Fibroblast of mammary gland (primary cell): ENCODE measurements around the gene RHBDF1.

ENCODE experiments used
- DNase-seq: peaks from one replicate; pipeline ENCODE4 v3.0.0-alpha.2; 2010; ENCODE audit warnings: low read depth
- H3K4me3 ChIP-seq: 2 replicates; pipeline ENCODE4 v1.5.1; 2011; ENCODE audit warnings: low read depth, mild to moderate bottlenecking, low read length, moderate library complexity; ENCODE audit not compliant: control insufficient read depth
- TF ChIP-seq, protein P1 (sequence below): conservative IDR thresholded peaks from 2 replicates; pipeline ENCODE4 v1.5.1; 2011; ENCODE audit warnings: low read depth, low read length, inconsistent platforms; ENCODE audit not compliant: control insufficient read depth, insufficient read depth

Gene RHBDF1

DNA sequence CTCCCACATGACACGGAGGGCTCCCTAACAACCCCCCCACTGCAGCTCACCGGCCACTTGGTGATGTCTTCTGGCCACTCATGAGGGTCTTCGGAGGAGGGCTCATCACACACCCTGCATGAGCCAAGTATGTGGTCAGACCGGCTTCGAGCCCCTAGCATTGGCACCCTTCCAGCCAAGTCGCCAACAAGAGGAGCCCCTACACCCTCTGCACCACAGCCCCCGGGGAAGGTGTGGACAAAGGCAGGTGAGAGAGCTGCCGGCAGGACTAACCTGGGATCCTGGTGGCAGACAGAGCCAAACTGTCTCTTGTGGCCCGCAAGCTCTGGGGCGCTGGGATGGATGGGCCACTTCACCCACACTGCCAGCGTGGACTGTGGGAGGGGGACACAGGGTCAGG lies 12.3 kb downstream of the RHBDF1 start:
- no peak for DNase-seq
- TF ChIP-seq, protein P1, sequence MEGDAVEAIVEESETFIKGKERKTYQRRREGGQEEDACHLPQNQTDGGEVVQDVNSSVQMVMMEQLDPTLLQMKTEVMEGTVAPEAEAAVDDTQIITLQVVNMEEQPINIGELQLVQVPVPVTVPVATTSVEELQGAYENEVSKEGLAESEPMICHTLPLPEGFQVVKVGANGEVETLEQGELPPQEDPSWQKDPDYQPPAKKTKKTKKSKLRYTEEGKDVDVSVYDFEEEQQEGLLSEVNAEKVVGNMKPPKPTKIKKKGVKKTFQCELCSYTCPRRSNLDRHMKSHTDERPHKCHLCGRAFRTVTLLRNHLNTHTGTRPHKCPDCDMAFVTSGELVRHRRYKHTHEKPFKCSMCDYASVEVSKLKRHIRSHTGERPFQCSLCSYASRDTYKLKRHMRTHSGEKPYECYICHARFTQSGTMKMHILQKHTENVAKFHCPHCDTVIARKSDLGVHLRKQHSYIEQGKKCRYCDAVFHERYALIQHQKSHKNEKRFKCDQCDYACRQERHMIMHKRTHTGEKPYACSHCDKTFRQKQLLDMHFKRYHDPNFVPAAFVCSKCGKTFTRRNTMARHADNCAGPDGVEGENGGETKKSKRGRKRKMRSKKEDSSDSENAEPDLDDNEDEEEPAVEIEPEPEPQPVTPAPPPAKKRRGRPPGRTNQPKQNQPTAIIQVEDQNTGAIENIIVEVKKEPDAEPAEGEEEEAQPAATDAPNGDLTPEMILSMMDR: no peak
- no peak overlapping the region for H3K4me3 ChIP-seq

DNA sequence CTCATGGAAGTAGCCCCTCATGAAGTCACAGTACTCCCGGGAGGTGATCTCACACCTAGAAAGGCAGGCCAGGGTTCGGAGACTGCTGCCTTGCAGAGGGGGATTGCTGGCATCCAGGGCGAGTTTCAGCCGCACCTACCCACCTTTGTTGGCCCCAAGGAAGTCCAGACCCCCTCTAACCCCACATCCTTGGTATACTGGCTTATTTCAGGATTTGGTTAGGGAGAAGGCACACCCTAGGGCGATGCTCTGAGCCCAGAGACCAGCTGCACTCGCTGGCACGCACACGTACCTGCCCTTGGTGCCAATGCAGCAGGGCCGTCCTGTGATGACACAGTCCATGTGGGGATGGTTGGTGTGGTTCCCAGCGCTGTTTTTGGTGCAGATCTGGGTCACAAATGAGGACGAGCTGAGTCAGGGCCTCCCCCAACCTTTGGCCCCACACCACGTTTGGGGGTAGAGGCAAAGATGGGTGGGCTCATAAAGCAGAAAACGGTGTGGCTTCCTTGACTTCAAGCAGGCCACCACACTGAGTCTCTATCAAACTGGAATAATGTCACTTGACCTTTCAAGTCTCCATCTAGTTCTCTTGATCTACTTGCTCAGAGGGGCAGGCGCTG lies 12.9 kb downstream of the RHBDF1 start:
- no peak overlapping the region for H3K4me3 ChIP-seq
- TF ChIP-seq, protein P1: no peak
- DNase-seq: no peak

DNA sequence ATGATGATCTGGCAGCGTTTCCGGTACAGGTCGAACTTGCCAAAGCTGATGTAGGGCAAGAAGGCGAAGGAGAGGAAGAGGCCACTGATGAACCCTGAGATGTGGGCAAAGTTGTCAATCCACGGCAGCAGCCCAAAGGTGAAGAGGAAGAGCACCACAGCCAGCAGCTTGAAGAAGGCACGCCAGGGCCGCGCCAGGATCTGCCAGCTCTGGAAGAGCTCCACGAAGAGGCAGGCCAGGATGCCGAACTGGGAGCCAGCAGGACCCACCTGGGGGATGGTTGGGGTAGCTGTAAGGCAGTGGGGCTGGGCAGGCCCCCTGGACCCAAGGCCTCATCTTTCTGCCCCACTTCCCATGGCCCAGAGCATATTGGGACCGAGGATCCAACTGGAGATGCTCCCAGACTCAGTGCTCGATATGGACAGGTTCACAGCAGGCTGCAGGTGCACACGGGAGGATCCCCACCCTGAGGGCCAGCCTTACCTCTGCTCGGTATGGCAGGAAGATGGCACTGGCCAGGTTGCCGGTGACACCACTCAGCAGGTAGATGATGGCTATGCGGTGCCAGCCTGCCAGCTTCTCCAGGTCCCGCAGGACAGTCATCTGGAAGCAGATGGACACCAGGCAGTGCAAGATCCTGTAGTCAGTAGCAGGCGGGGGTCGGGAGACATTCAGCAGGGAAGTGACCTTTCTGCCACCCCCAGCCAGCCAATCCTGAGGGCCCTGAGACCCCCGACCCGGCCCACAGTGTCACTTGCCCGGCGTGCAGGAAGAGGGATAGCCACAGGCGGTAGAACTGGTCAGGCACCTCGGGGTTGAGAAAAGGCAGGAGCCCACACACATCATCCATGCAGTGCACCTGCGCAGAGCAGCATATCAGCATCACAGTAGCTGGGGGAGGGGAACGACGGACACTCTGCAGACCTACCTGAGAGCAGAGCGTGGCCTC lies 13.7 kb downstream of the RHBDF1 start:
- DNase-seq: no peak
- H3K4me3 ChIP-seq: no peak overlapping the region
- TF ChIP-seq, protein P1: no peak

DNA sequence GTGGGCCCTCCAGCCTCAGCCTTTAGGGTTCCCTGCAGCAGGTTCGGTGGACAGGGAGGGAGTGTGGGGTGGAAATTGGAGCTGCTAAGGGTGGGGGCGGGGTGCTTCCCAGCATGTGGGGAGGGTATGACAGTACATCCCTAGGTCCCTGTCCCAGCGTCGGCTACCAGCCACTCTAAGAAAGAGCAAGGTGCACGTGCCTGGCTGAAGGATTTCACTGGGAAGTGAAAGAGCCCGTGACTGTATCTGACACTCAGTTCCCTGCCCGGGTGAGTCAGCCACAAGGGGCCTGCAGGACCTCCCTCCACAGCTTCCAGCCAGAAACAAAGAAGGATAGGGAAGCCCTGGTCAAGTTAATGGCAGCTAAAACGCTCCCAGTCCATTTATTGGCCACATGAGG lies 14.7 kb downstream of the RHBDF1 start:
- DNase-seq: peak; percentile 57
- H3K4me3 ChIP-seq: no peak overlapping the region
- TF ChIP-seq, protein P1: no peak

DNA sequence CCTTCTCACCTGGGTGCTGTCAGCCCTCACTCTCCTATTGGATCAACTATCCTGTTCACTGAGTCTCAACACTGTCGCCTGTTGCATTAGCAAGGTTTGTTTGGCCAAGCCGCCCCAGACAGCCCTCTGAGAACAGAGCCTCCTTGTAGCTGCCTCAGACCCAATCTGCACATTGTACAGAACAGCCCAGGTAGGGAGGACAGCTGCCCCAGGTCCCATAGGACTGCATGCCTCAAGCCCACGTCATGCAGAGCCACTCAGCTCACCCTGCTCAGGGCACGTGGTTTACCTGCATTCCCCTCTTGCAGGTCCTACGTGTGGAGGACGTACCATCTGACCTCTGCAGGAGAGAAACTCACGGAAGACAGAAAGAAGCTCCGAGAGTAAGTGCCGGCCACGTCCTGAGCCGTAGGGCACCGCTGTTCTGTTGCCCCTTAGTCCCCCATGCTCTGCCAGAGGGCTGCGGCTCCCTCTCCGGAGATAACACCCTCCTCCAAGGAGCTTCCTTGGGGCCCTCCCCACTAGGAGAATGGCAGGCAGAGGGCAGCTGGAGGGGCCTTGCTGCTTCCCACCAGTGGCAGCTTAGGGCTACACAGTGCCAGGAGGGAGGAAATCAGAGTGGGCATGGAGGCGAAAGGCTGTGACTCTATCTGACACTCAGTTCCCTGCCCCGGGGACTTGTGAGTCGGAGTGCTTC lies 16.1 kb downstream of the RHBDF1 start:
- no peak for DNase-seq
- TF ChIP-seq, protein P1: no peak
- H3K4me3 ChIP-seq: no peak overlapping the region

DNA sequence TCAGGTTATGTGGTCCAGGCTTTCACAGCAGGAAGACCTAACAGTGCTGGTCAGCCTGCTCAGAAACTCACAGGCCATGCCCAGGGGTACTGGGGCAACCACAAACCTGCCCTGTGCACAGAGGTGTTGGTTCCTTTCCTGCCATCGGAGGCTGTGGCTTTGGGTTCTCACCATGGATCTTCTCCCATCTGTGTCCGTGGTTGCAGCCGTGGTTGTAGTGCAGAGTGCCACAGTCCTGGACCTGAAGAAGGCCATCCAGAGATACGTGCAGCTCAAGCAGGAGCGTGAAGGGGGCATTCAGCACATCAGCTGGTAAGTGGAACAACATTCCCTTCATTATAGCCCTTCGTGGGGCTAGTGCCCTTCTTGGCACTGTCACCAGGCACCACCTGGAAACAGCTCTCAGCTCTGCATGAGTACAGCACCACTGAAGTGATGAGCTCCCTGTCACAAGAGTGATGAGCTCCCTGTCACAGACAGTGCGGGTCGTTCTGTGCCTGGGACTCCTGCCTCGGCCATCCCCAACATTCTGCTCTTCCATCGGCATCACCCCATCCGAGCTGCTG lies 16.8 kb downstream of the RHBDF1 start:
- TF ChIP-seq, protein P1: no peak
- DNase-seq: no peak
- no peak overlapping the region for H3K4me3 ChIP-seq
